ENCODE data around the gene TMEM120B. TPM values are rescaled to one million over a fixed set of nuclear protein-coding genes. Genes with fewer than 3 reads are reported as not detected.

The TMEM120B gene
- total and polyA plus RNA-seq, 2 of the 13 experiments (the other 11 are each of a cell fraction or from before 2014, with no cell fraction given): 7.1 to 12.9 TPM

GRCh38 chr12:121804417-121805111 lies 92.0 kb downstream of the TMEM120B start (continued):
- no peak for TF ChIP-seq GMEB1 (CRISPR knock-in tag; IDR thresholded peaks at IDR 0.05; ENCODE audit: borderline replicate concordance)
- TF ChIP-seq RAD21 (CRISPR knock-in tag; IDR thresholded peaks at IDR 0.05): no peak
- TF ChIP-seq TAF1 (CRISPR knock-in tag; IDR thresholded peaks at IDR 0.05): peak; percentile 73
- TF ChIP-seq ZSCAN9 (CRISPR knock-in tag; IDR thresholded peaks at IDR 0.05; ENCODE audit: borderline replicate concordance): no peak
- no peak for TF ChIP-seq PTBP1 (IDR thresholded peaks at IDR 0.05; ENCODE audit: low read depth, low read length, poor library complexity, severe bottlenecking)
- no peak for TF ChIP-seq POLR2A (IDR thresholded peaks at IDR 0.05; ENCODE audit: insufficient read depth in 1 of 2, low read depth in 2 of 2, low read length in 2 of 2)
- TF ChIP-seq HMGXB3 (CRISPR knock-in tag; IDR thresholded peaks at IDR 0.05; ENCODE audit: borderline replicate concordance): no peak
- TF ChIP-seq PHF5A (CRISPR knock-in tag; IDR thresholded peaks at IDR 0.05; ENCODE audit: low read depth, unreplicated experiment): no peak
- no peak for TF ChIP-seq ZNF724P (CRISPR knock-in tag; IDR thresholded peaks at IDR 0.05; ENCODE audit: borderline replicate concordance)
- no peak for TF ChIP-seq ZNF180 (CRISPR knock-in tag; IDR thresholded peaks at IDR 0.05; ENCODE audit: borderline replicate concordance, low read depth)
- no peak for TF ChIP-seq SP4 (CRISPR knock-in tag; IDR thresholded peaks at IDR 0.05)
- TF ChIP-seq ZFAT (CRISPR knock-in tag; conservative IDR thresholded peaks at IDR 0.05): no peak
- no peak for TF ChIP-seq FOXK1 (CRISPR knock-in tag; IDR thresholded peaks at IDR 0.05; ENCODE audit: borderline replicate concordance, low read depth)
- no peak for TF ChIP-seq TEAD3 (CRISPR knock-in tag; optimal IDR thresholded peaks at IDR 0.05; ENCODE audit: borderline replicate concordance)
- no peak for TF ChIP-seq EED (CRISPR knock-in tag; IDR thresholded peaks at IDR 0.05)
- TF ChIP-seq ZNF383 (CRISPR knock-in tag; IDR thresholded peaks at IDR 0.05; ENCODE audit: borderline replicate concordance): no peak
- no peak for TF ChIP-seq ZMAT5 (CRISPR knock-in tag; IDR thresholded peaks at IDR 0.05; ENCODE audit: borderline replicate concordance, low read depth)
- TF ChIP-seq WIZ (CRISPR knock-in tag; IDR thresholded peaks at IDR 0.05): no peak
- TF ChIP-seq SIN3A (IDR thresholded peaks at IDR 0.05; ENCODE audit: borderline replicate concordance, low read depth, low read length): no peak
- no peak for TF ChIP-seq PRDM15 (CRISPR knock-in tag; IDR thresholded peaks at IDR 0.05)
- no peak for TF ChIP-seq PAF1 (CRISPR knock-in tag; IDR thresholded peaks at IDR 0.05)
